HG02981 (cell line): Measurements from ENCODE around the gene KLHL26.

Experiments used
- ATAC-seq: cut with Tn5 transposase; IDR thresholded peaks from one replicate; pipeline ENCODE4 v1.9.1; 2021; ENCODE audit warnings: mild to moderate bottlenecking, moderate library complexity; ENCODE audit not compliant: unreplicated experiment

The KLHL26 gene

GRCh38 chr19:18645035-18645511 is 8.2 kb downstream of the KLHL26 start:
- no peak for ATAC-seq

DNA sequence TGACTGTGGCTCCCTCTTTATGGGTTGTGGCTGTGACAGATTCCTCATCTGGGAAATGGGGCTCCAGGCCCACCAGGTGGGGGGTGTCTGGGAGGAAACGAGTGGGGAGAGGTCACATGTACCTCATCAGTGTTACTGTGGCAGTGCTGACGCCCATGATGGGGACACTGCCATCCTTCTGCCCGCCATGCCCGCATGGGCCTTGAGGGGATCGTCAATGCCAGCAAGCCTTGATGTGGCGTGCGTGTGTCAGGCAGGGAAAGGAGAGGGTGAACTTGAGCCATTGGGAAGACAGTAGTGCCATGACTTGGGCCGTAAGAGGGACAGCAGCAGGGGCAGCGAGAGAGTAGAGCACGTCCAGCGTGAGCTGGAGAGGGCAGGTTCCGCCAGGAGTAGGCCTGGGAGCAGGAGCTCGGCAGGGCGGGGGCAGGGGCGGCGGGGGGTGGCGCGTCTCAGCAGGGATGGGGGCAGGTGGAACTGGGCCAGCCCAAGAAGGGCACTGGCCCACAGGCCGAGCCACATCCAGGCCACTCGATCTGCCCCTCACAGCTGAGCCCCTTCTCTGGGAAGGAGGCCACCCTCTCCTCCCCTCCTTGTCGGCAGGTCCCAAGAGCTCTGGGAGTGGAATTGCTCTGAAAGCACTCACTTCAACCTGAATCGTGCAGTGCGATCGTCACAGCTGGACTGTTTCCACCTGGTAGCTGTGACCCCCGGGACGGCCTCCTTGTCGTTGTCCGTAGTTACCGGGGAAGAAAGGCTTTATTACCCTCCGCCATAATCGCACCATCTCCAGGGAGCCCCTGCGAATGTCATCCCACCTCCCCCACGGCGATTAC is 9.9 kb downstream of the KLHL26 start:
- no peak for ATAC-seq

GRCh38 chr19:18647371-18647767 is 10.5 kb downstream of the KLHL26 start:
- ATAC-seq = no peak

DNA sequence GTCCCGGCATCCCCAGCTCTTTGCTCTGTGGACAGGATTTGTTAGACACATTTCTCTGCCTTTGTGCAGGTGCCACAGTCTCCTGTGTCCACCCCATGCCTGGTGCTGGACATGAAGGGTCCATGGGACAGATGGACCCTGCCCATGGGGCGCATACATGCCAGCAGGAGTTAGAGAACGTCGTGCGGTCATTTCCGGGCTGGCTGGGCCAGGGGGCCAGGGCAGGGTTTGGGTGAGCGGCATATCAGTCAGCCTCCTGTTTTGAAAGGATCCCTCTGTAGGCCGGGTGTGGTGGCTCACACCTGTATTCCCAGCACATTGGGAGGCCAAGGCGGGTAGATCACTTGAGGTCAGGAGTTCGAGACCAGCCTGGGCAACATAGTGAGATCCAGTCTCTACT is 11.0 kb downstream of the KLHL26 start:
- no peak for ATAC-seq

DNA sequence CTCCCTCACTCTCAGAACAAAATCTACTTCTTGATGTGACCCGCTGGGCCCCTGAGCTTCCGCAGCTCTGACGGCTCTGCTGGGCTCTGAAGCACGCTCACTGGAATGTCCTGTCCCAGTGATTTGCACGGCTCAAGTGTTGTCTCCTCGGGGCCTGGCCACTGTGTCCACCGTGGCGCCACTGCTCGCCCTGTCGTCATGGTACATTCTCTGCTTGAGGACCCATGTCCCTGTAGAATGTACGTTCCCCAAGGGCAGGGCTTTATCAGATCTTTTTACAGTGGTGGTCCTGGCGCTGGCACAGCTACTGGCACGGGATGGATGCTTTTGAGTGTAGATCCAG is 12.1 kb downstream of the KLHL26 start:
- ATAC-seq = no peak

- no peak for ATAC-seq
These were observed 12.7 kb downstream of the KLHL26 start for GRCh38 chr19:18649371-18650020.

DNA sequence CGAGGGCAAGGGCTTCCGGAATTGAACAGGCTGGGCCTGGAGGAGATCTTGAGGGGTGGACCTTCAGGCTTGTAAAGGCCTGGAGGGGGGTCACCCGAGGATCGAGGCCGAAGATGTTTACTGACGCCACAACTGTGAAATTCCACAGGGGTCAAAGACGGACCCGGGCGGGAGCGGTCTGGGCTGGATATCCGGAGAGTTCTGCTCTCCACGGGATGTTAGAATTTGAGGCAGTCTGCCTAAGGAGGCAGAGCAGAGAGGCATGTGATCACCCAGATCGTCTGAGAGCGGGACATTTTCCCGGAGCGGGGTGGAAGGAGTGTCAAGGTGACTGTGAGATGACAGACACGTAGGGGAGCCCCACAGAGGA is 13.2 kb downstream of the KLHL26 start:
- no peak for ATAC-seq

- ATAC-seq = no peak
These were observed 13.7 kb downstream of the KLHL26 start for GRCh38 chr19:18650468-18651041.

DNA sequence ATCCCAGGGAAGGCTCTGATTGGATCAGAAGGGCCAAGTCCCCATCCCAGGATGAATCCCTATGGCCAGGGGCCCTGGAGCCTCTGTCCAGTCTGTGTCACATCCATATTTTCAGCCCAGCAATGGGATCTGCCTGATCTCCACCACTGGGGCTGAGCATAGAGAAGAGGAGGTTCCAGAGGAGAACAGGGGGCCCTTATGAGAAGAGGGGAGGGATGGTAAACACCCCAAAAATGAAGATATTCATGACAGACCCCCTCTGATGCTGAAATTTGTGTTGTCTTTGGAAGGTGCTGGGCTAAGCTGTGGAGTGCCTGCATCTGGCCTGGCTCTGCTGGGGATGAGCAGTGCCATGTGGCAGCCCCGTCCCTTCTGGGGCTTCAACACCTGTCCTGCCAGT is 14.5 kb downstream of the KLHL26 start:
- no peak for ATAC-seq

DNA sequence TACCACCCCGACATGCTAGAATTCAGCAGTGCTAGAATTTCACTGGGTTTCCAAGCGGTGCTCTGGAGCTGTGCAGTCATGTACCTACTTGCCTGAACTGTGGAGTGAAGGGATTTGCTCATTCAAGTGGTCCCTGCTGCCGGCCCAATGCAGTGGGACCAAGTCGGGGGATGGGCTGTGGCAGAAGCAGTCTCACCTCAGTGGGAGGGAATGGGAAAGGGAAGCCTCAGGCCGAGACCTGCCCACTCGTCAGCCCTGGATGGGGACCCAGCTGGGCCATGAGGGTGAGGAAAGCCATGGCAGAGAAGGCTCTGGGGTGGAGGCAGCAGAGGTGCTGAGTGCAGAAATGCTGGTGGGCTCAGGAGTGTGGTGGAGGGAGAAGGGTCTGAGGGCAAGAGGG is 14.9 kb downstream of the KLHL26 start:
- ATAC-seq = no peak

- ATAC-seq = no peak
These were observed 17.0 kb downstream of the KLHL26 start for GRCh38 chr19:18653853-18654252.

- no peak for ATAC-seq
These were observed 17.6 kb downstream of the KLHL26 start for GRCh38 chr19:18654469-18654868.

DNA sequence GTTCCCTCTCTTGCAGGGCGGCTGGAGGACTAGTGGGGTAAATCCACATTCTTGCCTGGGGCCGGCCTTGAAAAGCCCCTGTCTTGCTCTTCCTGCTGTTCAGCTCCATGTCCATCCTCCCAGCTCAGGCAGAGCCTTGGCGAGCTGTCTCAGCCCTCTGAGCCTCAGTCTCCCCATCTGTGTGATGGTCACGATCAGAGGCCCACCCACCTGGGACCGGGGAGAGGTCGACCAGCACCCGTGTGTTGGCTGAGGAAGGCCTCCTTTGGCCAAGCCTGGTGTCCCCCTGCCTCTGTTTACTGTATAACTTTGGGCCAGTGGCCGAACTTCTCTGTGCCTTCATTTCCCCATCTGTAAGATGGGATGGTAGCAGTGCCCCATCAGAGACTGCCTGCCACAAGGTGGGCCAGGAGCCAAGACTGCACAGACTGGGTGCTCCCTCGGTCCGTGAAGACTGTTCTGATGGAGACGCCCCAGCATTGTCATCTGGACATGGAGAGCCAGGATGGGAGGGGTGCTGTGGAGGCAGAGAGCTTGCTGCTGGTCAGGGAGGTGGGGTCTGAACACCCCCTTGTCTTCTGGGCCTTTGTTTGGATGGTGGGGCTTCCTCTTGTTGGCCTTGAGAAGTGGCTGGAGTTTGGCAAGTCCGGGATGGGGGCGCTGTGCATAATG is 18.5 kb downstream of the KLHL26 start:
- no peak for ATAC-seq

DNA sequence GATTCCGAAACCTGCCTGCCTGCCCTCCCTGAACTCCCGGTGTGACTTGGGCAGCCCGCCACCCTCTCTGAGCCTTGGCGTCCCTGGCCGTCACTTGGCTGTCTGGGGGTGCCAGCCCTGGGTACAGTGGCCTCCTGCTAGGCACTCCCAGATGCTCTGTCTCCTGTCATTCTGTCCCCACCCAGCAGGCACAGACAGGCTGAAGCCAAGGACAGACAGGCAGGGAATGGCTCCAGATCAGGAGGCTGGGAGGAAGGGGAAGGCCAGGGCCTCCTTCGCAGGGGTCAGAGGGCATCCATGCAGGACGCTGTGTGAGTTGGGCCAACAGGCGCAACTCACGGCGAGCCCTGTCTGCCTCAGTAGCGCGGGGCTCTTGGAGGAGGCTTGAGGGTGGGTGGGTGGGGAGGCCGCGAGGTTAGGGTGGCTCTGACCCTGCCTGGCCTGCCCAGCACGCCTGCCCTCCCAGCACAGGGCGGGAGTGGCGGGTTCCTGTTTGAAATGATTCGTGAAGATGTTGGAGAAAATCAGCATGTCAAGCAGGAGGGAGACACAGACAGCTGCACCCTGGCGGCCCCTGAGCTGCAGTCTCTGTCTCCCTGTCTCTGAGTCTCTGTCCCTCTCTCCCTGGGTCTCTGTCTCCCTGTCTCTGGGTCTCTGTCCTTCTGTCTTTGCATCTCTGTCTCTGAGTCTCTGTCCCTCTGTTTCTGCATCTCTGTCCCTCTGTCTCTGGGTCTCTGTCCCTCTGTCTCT is 19.7 kb downstream of the KLHL26 start:
- no peak for ATAC-seq

- ATAC-seq = no peak
These were observed 20.9 kb downstream of the KLHL26 start for GRCh38 chr19:18657590-18658365.

DNA sequence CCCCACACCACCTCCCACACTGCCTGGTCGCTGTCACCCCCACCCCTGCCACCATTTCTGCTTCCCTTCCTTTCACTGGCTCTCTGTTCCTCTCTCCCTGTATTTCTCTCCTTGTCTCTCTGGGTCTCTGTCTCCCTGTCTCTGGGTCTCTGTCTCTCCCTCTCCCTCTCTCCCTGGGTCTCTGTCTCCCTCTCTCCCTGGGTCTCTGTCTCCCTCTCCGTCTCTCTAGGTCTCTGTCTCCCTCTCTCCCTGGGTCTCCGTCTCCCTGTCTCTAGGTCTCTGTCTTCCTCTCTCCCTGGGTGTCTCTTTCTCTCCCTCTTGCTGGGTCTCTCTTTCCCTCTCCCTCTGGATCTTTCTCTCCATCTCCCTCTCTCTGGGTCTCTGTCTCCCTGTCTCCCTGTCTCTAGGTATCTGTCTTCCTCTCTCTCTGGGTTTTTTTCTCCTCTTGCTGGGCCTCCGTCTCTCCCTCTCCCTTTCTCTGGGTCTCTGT is 21.6 kb downstream of the KLHL26 start:
- ATAC-seq = no peak

- no peak for ATAC-seq
These were observed 22.6 kb downstream of the KLHL26 start for GRCh38 chr19:18659281-18660050.

DNA sequence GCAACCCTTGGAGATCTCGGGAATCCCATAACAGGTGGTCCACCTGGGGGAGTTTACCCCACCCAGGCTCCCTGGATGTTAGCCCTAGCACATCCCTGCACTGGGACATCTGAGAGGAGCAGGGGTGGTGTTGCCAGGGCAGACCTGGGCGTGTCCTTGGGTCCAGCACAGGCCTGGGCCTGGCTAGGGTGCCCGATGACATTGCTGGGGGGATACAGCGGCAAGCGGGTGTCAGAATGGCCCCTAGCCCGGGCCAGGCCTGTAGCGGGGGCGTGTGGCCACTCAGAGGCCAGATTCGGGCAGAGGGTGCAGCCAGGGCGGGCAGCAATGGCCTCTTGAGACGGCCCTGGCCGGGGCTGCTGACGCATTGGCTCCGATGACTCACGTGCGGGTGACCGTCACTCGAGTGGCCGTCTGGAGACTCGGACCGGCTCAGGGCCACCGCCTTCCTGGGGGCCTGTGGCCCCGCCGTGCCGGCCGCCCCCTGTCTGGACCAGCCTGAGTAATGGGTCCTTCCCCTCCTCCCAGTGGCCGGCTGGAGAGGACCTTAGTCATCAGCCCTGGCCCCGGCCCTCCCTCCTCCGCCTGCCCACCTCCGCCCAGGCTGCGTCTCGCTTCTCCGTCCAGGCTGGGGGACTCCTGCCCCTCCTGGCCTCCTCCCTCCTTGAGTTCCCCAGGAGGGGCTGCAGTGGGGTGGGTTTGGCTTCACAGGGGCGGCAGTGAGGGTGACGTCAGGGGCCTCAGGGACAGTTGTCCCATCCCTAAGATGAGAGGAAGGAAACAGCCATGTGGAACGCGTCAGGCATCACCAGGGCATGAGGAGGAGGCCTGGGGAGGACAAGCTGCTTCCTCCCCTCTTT is 23.5 kb downstream of the KLHL26 start:
- ATAC-seq = no peak
